GM20431 (cell line): ENCODE results near the gene ZNF215.
"Not testable (repeated sequence)": the region's sequence is repeated elsewhere in the genome, so short reads cannot be mapped to it uniquely, and the experiment has no call there.

Experiments
- in situ Hi-C: fragments of 300-500 bp; cut with MseI, MboI; formaldehyde crosslinking; loops from one replicate; pipeline ENCODE4 v1.15.0; 2020; ENCODE audit warnings: low sequenced_read_pairs; ENCODE audit not compliant: unreplicated experiment

The ZNF215 gene

GRCh38 chr11:6931146-6931713 is 5.0 kb downstream of the ZNF215 start:
- in situ Hi-C loops: no loop called here

GRCh38 chr11:6932145-6932544 is 5.9 kb downstream of the ZNF215 start:
- in situ Hi-C loops: no loop called here

- in situ Hi-C loops: no loop called here
These were observed 15.7 kb downstream of the ZNF215 start for GRCh38 chr11:6941970-6942369.

GRCh38 chr11:6943131-6943530 is 16.9 kb downstream of the ZNF215 start:
- in situ Hi-C loops: no loop called here

GRCh38 chr11:6954248-6954647 is 28.0 kb downstream of the ZNF215 start:
- in situ Hi-C loops: not testable (repeated sequence)

- in situ Hi-C loops: no loop called here
These were observed 35.9 kb downstream of the ZNF215 start for GRCh38 chr11:6962141-6962540.

GRCh38 chr11:6962673-6963072 is 36.4 kb downstream of the ZNF215 start:
- in situ Hi-C loops: no loop called here

GRCh38 chr11:6968816-6969215 is 42.6 kb downstream of the ZNF215 start:
- in situ Hi-C loops: no loop called here

- in situ Hi-C loops: not testable (repeated sequence)
These were observed 43.6 kb downstream of the ZNF215 start for GRCh38 chr11:6969854-6970253.

- in situ Hi-C loops: no loop called here
These were observed 53.1 kb downstream of the ZNF215 start for GRCh38 chr11:6979365-6979764.

- in situ Hi-C loops: no loop called here
These were observed 60.3 kb downstream of the ZNF215 start for GRCh38 chr11:6986487-6986886.

GRCh38 chr11:6988506-6988905 is 62.3 kb downstream of the ZNF215 start:
- in situ Hi-C loops: no loop called here

- in situ Hi-C loops: no loop called here
These were observed 65.0 kb downstream of the ZNF215 start for GRCh38 chr11:6991227-6991626.

- in situ Hi-C loops: no loop called here
These were observed 65.8 kb downstream of the ZNF215 start for GRCh38 chr11:6992026-6992425.

- in situ Hi-C loops: no loop called here
These were observed 66.5 kb downstream of the ZNF215 start for GRCh38 chr11:6992457-6993417.

- in situ Hi-C loops: no loop called here
These were observed 69.5 kb downstream of the ZNF215 start for GRCh38 chr11:6995703-6996102.

GRCh38 chr11:7004482-7004881 is 78.3 kb downstream of the ZNF215 start:
- in situ Hi-C loops: no loop called here
